Peyer's patch (tissue), 4 donors: ENCODE measurements around the gene NUP214. TPM values are rescaled to one million over a fixed set of nuclear protein-coding genes. Genes with fewer than 3 reads are reported as not detected.

Experiments used
- DNase-seq, 3 donors: peaks; one replicate each; pipeline ENCODE4 v3.0.0-alpha.2; 2017 to 2019
- H3K27ac ChIP-seq, 4 donors: fragments of 200-600 bp; sonication (generic); one replicate each; pipeline ENCODE4 v1.5.1; 2016 to 2019
- H3K27me3 ChIP-seq, 2 donors: fragments of 200-600 bp; sonication (generic); one replicate each; pipeline ENCODE4 v1.5.1; 2019
- H3K36me3 ChIP-seq, 3 donors: fragments of 200-600 bp; sonication (generic); one replicate each; pipeline ENCODE4 v1.5.1; 2016 to 2019
- H3K4me1 ChIP-seq, 4 donors: fragments of 200-600 bp; sonication (generic); one replicate each; pipeline ENCODE4 v1.5.1; 2016 to 2019
- H3K4me3 ChIP-seq, 4 donors: fragments of 200-600 bp; sonication (generic); 1 replicate in 3 of 4; 2 replicates in 1 of 4; pipeline ENCODE4 v1.5.1; 2016 to 2019; ENCODE audit warnings: mild to moderate bottlenecking in 1 of 4
- H3K9me3 ChIP-seq, 4 donors: fragments of 200-600 bp; sonication (generic); one replicate each; pipeline ENCODE4 v1.5.1; 2016 to 2019; ENCODE audit warnings: mild to moderate bottlenecking in 1 of 4
- POLR2A ChIP-seq, 2 donors: fragments of 450-650 bp; IDR thresholded peaks; one replicate each; pipeline ENCODE4 v1.5.1; 2017; ENCODE audit warnings: antibody characterized with exemption in 2 of 2, mild to moderate bottlenecking in 2 of 2, moderate library complexity in 2 of 2
- total RNA-seq, 4 donors: library from RNA; depleted of rRNA; stranded (reverse); fragments of >200 nt; gene quantifications; one replicate each; pipeline ENCODE4 v1.1.0, GENCODE V29; 2016
- TF ChIP-seq, protein P1 (sequence below), 6 experiments: fragments of 450-650 bp in 4 of 6; fragments of 200-600 bp in 2 of 6; sonication (generic) in 1 of 6; IDR thresholded peaks; one replicate each; pipeline ENCODE4 v1.5.1; 2017 to 2019; ENCODE audit warnings: antibody characterized with exemption in 6 of 6, mild to moderate bottlenecking in 3 of 6, moderate library complexity in 1 of 6

Gene NUP214
- total RNA-seq, 4 donors from 2014 or later = 48.2 to 159 (median 88.2) TPM

DNA sequence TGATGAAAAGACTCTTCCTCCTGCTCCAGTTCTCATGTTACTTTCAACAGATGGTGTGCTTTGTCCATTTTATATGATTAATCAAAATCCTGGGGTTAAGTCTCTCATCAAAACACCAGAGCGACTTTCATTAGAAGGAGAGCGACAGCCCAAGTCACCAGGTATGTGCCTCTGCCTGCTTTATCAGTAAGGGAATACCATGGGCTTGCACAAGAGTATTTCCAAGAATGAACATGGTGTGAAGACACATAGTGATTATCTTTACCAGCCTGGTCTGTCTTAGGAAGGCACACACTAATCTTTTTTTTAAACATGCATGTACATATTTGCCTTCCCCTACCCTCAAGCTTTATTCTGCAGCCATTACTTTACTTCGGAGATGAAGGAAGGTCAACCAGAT lies 15.2 kb downstream of the NUP214 start:
- no peaks in the 10 kb centered on the region for H3K4me1 ChIP-seq
- TF ChIP-seq POLR2A (IDR thresholded peaks at IDR 0.05) = no peak
- TF ChIP-seq, protein P1, sequence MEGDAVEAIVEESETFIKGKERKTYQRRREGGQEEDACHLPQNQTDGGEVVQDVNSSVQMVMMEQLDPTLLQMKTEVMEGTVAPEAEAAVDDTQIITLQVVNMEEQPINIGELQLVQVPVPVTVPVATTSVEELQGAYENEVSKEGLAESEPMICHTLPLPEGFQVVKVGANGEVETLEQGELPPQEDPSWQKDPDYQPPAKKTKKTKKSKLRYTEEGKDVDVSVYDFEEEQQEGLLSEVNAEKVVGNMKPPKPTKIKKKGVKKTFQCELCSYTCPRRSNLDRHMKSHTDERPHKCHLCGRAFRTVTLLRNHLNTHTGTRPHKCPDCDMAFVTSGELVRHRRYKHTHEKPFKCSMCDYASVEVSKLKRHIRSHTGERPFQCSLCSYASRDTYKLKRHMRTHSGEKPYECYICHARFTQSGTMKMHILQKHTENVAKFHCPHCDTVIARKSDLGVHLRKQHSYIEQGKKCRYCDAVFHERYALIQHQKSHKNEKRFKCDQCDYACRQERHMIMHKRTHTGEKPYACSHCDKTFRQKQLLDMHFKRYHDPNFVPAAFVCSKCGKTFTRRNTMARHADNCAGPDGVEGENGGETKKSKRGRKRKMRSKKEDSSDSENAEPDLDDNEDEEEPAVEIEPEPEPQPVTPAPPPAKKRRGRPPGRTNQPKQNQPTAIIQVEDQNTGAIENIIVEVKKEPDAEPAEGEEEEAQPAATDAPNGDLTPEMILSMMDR (IDR thresholded peaks at IDR 0.05) = no peak
- H3K36me3 ChIP-seq = peaks cover 0 to 89% (median 3%) of the 10 kb centered on the region in 3 donors
- no peaks in the 10 kb centered on the region for H3K9me3 ChIP-seq
- no peaks in the 10 kb centered on the region for H3K27me3 ChIP-seq
- H3K27ac ChIP-seq = no peak overlapping the region
- no peak for DNase-seq
- no peak overlapping the region for H3K4me3 ChIP-seq

DNA sequence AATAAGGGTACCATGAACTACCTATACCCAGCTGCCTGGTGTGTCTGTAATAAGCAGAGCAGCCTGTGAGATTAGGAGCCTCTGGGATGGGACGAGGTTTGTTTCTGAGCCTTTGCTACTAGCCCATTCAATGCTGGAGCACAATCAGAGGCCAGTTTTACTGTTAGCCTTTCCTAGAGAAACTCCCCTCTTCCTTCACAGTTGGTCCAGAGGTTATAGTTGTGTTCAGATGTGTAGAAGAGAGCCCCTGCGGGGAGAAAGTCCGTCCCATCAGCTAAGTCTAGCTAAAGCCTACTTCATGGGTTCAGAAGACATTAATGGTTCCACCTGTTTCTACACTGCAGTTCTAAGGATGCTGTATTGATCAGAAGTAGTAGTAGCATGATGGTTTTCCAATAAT lies 16.8 kb downstream of the NUP214 start:
- no peaks in the 10 kb centered on the region for H3K9me3 ChIP-seq
- no peak overlapping the region for H3K4me3 ChIP-seq
- no peak overlapping the region for H3K27ac ChIP-seq
- no peaks in the 10 kb centered on the region for H3K4me1 ChIP-seq
- H3K27me3 ChIP-seq = no peaks in the 10 kb centered on the region
- peaks cover 0 to 89% (median 0%) of the 10 kb centered on the region in 3 donors for H3K36me3 ChIP-seq
- TF ChIP-seq, protein P1 (IDR thresholded peaks at IDR 0.05) = no peak
- TF ChIP-seq POLR2A (IDR thresholded peaks at IDR 0.05) = no peak
- DNase-seq = no peak

DNA sequence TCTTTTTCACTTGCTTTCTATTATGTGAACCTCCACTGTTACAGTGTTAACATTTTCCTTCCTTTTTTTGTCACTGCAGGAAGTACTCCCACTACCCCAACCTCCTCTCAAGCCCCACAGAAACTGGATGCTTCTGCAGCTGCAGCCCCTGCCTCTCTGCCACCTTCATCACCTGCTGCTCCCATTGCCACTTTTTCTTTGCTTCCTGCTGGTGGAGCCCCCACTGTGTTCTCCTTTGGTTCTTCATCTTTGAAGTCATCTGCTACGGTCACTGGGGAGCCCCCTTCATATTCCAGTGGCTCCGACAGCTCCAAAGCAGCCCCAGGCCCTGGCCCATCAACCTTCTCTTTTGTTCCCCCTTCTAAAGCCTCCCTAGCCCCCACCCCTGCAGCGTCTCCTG lies 18.8 kb downstream of the NUP214 start:
- H3K9me3 ChIP-seq = no peaks in the 10 kb centered on the region
- no peak for DNase-seq
- H3K4me3 ChIP-seq = no peak overlapping the region
- H3K27ac ChIP-seq = no peak overlapping the region
- no peak for TF ChIP-seq POLR2A (IDR thresholded peaks at IDR 0.05)
- TF ChIP-seq, protein P1 (IDR thresholded peaks at IDR 0.05) = no peak
- peaks cover 0 to 89% (median 0%) of the 10 kb centered on the region in 3 donors for H3K36me3 ChIP-seq
- H3K4me1 ChIP-seq = no peaks in the 10 kb centered on the region
- H3K27me3 ChIP-seq = no peaks in the 10 kb centered on the region

DNA sequence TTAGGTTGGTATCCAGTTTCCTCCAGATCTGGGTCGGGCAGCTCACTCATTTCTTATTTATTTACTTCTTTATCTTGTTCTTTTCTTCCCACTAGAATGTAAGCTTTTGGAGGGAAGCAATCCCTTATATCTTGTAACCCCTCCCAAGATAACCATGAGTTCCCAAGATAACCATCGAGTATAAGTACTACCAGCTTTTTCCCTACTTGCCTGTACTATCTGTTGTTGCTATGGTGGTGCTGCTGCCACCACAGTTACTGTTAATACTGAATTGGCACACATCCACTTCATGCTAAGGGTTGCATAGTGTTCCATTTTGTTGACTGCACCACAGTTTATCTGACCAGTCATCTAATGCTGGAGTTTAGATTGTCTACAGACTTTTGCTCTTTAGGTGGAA lies 19.9 kb downstream of the NUP214 start:
- H3K9me3 ChIP-seq = no peaks in the 10 kb centered on the region
- no peak overlapping the region for H3K4me3 ChIP-seq
- no peaks in the 10 kb centered on the region for H3K27me3 ChIP-seq
- no peaks in the 10 kb centered on the region for H3K4me1 ChIP-seq
- H3K27ac ChIP-seq = no peak overlapping the region
- peaks cover 0 to 89% (median 0%) of the 10 kb centered on the region in 3 donors for H3K36me3 ChIP-seq
- DNase-seq = no peak
- no peak for TF ChIP-seq POLR2A (IDR thresholded peaks at IDR 0.05)
- TF ChIP-seq, protein P1 (IDR thresholded peaks at IDR 0.05) = no peak

DNA sequence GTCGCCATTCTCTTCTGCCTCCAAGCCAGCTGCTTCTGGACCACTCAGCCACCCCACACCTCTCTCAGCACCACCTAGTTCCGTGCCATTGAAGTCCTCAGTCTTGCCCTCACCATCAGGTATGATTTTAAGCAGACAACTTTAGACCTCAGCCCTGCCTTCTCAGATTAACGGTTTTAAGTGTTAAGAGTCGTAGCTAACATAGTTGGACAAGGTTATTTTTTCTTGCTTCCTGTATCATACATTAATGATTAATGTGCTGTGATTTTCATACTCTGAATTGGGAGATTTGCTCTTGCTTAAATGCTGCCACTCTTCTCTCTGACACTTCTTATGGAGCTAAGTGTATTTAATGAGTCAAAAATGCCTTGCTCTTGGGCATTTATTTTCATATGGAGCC lies 20.8 kb downstream of the NUP214 start:
- TF ChIP-seq, protein P1 (IDR thresholded peaks at IDR 0.05) = no peak
- no peak for TF ChIP-seq POLR2A (IDR thresholded peaks at IDR 0.05)
- H3K4me3 ChIP-seq = no peak overlapping the region
- H3K27me3 ChIP-seq = no peaks in the 10 kb centered on the region
- H3K36me3 ChIP-seq = peaks cover 0 to 90% (median 0%) of the 10 kb centered on the region in 3 donors
- no peak for DNase-seq
- H3K27ac ChIP-seq = no peak overlapping the region
- H3K9me3 ChIP-seq = no peaks in the 10 kb centered on the region
- no peaks in the 10 kb centered on the region for H3K4me1 ChIP-seq

DNA sequence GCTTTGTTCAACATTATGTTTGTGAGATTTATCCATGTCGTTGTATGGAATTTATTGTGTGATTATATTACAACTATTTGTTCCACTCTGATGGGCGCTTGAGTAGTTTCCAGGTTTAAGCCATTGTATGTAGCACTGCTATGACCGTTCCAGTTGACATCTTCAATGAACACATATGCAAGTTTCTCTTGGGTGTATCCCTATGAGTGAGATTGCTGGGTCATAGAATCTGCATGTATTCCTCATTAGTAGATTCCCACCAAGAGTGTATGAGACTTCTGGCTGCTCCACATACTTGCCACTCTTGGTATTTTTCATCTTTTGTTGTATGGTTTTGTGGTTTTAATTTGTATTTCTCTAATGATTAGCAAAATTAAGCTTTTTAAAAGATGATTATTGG lies 22.9 kb downstream of the NUP214 start:
- peaks cover 0 to 96% (median 0%) of the 10 kb centered on the region in 3 donors for H3K36me3 ChIP-seq
- no peak overlapping the region for H3K4me3 ChIP-seq
- no peaks in the 10 kb centered on the region for H3K4me1 ChIP-seq
- no peaks in the 10 kb centered on the region for H3K27me3 ChIP-seq
- DNase-seq = no peak
- H3K27ac ChIP-seq = no peak overlapping the region
- H3K9me3 ChIP-seq = no peaks in the 10 kb centered on the region
- TF ChIP-seq, protein P1 (IDR thresholded peaks at IDR 0.05) = no peak
- no peak for TF ChIP-seq POLR2A (IDR thresholded peaks at IDR 0.05)
